ENCODE results near the gene AQP5. TPM values are rescaled to one million over a fixed set of nuclear protein-coding genes. Genes with fewer than 3 reads are reported as not detected.
"Not testable (repeated sequence)": the region's sequence is repeated elsewhere in the genome, so short reads cannot be mapped to it uniquely, and the experiment has no call there.

AQP5 gene
- polyA plus RNA-seq, 4 donors: 0.12 TPM; not detected in 2

- Histone ChIP-seq H3K27me3 (ENCODE audit: control insufficient read depth in 3 of 3, insufficient read depth in 3 of 3, low read length in 3 of 3) (no peaks in the 10 kb centered on the region), H3K36me3 (ENCODE audit: control insufficient read depth in 3 of 3, insufficient read depth in 2 of 3, low read depth in 1 of 3, low read length in 3 of 3) (peaks cover 0 to 2% (median 0%) of the 10 kb centered on the region in 3 donors), H3K4me1 (ENCODE audit: control insufficient read depth in 3 of 3, insufficient read depth in 2 of 3, low read depth in 1 of 3, low read length in 2 of 3) (peaks cover 0 to 18% (median 0%) of the 10 kb centered on the region in 3 donors), H3K27ac (ENCODE audit: low read depth in 1 of 3, low read length in 2 of 3) (peak overlapping the region in 1 of 3 donors; percentile 21), H3K4me3 (ENCODE audit: low read depth in 1 of 3, low read length in 3 of 3) (no peak overlapping the region), H3K9me3 (ENCODE audit: control insufficient read depth in 2 of 2, insufficient read depth in 1 of 2, low read depth in 1 of 2, low read length in 1 of 2) (no peaks in the 10 kb centered on the region)
- DNase-seq (no peak), FAIRE-seq (no peak)
- 84 to 88% (median 86%) methylated on average over 9 of the region's 9 CpGs for WGBS, 3 donors
These were observed 23.0 kb downstream of the AQP5 start for GRCh38 chr12:49984476-49985359.

- peaks cover 0 to 18% (median 0%) of the 10 kb centered on the region in 3 donors for H3K4me1 ChIP-seq (ENCODE audit: control insufficient read depth in 3 of 3, insufficient read depth in 2 of 3, low read depth in 1 of 3, low read length in 2 of 3)
- DNase-seq: no peak
- peaks cover 0 to 2% (median 0%) of the 10 kb centered on the region in 3 donors for H3K36me3 ChIP-seq (ENCODE audit: control insufficient read depth in 3 of 3, insufficient read depth in 2 of 3, low read depth in 1 of 3, low read length in 3 of 3)
- FAIRE-seq: no peak
- H3K27me3 ChIP-seq (ENCODE audit: control insufficient read depth in 3 of 3, insufficient read depth in 3 of 3, low read length in 3 of 3): no peaks in the 10 kb centered on the region
- H3K27ac ChIP-seq (ENCODE audit: low read depth in 1 of 3, low read length in 2 of 3): no peak overlapping the region
- no peak overlapping the region for H3K4me3 ChIP-seq (ENCODE audit: low read depth in 1 of 3, low read length in 3 of 3)
- H3K9me3 ChIP-seq (ENCODE audit: control insufficient read depth in 2 of 2, insufficient read depth in 1 of 2, low read depth in 1 of 2, low read length in 1 of 2): no peaks in the 10 kb centered on the region
- 91 to 95% (median 93%) methylated on average over 5 of the region's 5 CpGs for WGBS, 3 donors
These were observed 24.3 kb downstream of the AQP5 start for GRCh38 chr12:49985981-49986380.

GRCh38 chr12:49986476-49986875 is 24.8 kb downstream of the AQP5 start:
- not testable (repeated sequence) for H3K4me3 ChIP-seq (ENCODE audit: low read depth in 1 of 3, low read length in 3 of 3); H3K36me3 ChIP-seq (ENCODE audit: control insufficient read depth in 3 of 3, insufficient read depth in 2 of 3, low read depth in 1 of 3, low read length in 3 of 3); H3K27me3 ChIP-seq (ENCODE audit: control insufficient read depth in 3 of 3, insufficient read depth in 3 of 3, low read length in 3 of 3); DNase-seq; FAIRE-seq; H3K9me3 ChIP-seq (ENCODE audit: control insufficient read depth in 2 of 2, insufficient read depth in 1 of 2, low read depth in 1 of 2, low read length in 1 of 2); H3K27ac ChIP-seq (ENCODE audit: low read depth in 1 of 3, low read length in 2 of 3)
- 89 to 95% (median 92%) methylated on average over 3 of the region's 3 CpGs for WGBS, 3 donors
- H3K4me1 ChIP-seq (ENCODE audit: control insufficient read depth in 3 of 3, insufficient read depth in 2 of 3, low read depth in 1 of 3, low read length in 2 of 3): peaks cover 0 to 18% (median 0%) of the 10 kb centered on the region in 3 donors

- Histone ChIP-seq H3K4me3 (ENCODE audit: low read depth in 1 of 3, low read length in 3 of 3) (no peak overlapping the region), H3K36me3 (ENCODE audit: control insufficient read depth in 3 of 3, insufficient read depth in 2 of 3, low read depth in 1 of 3, low read length in 3 of 3) (peaks cover 0 to 11% (median 0%) of the 10 kb centered on the region in 3 donors), H3K9me3 (ENCODE audit: control insufficient read depth in 2 of 2, insufficient read depth in 1 of 2, low read depth in 1 of 2, low read length in 1 of 2) (no peaks in the 10 kb centered on the region), H3K27me3 (ENCODE audit: control insufficient read depth in 3 of 3, insufficient read depth in 3 of 3, low read length in 3 of 3) (no peaks in the 10 kb centered on the region), H3K27ac (ENCODE audit: low read depth in 1 of 3, low read length in 2 of 3) (no peak overlapping the region), H3K4me1 (ENCODE audit: control insufficient read depth in 3 of 3, insufficient read depth in 2 of 3, low read depth in 1 of 3, low read length in 2 of 3) (peaks cover 0 to 18% (median 0%) of the 10 kb centered on the region in 3 donors)
- DNase-seq (no peak), FAIRE-seq (no peak)
- 64 to 75% (median 72%) methylated on average over 4 of the region's 4 CpGs for WGBS, 3 donors
These were observed 26.1 kb downstream of the AQP5 start for GRCh38 chr12:49987625-49988303.

GRCh38 chr12:49989400-49989799 is 27.7 kb downstream of the AQP5 start:
- not testable (repeated sequence) for H3K27me3 ChIP-seq (ENCODE audit: control insufficient read depth in 3 of 3, insufficient read depth in 3 of 3, low read length in 3 of 3); FAIRE-seq; H3K4me3 ChIP-seq (ENCODE audit: low read depth in 1 of 3, low read length in 3 of 3); H3K9me3 ChIP-seq (ENCODE audit: control insufficient read depth in 2 of 2, insufficient read depth in 1 of 2, low read depth in 1 of 2, low read length in 1 of 2); DNase-seq; H3K27ac ChIP-seq (ENCODE audit: low read depth in 1 of 3, low read length in 2 of 3); H3K4me1 ChIP-seq (ENCODE audit: control insufficient read depth in 3 of 3, insufficient read depth in 2 of 3, low read depth in 1 of 3, low read length in 2 of 3)
- 77 to 81% (median 80%) methylated on average over 2 of the region's 2 CpGs for WGBS, 3 donors
- H3K36me3 ChIP-seq (ENCODE audit: control insufficient read depth in 3 of 3, insufficient read depth in 2 of 3, low read depth in 1 of 3, low read length in 3 of 3): peaks cover 0 to 17% (median 6%) of the 10 kb centered on the region in 3 donors

GRCh38 chr12:49990273-49990672 is 28.6 kb downstream of the AQP5 start:
- H3K36me3 ChIP-seq (ENCODE audit: control insufficient read depth in 3 of 3, insufficient read depth in 2 of 3, low read depth in 1 of 3, low read length in 3 of 3): peaks cover 0 to 20% (median 6%) of the 10 kb centered on the region in 3 donors
- WGBS, 3 donors: 86 to 97% (median 90%) methylated on average over 4 of the region's 4 CpGs
- H3K4me1 ChIP-seq (ENCODE audit: control insufficient read depth in 3 of 3, insufficient read depth in 2 of 3, low read depth in 1 of 3, low read length in 2 of 3): peaks cover 0 to 5% (median 0%) of the 10 kb centered on the region in 3 donors
- no peak overlapping the region for H3K27ac ChIP-seq (ENCODE audit: low read depth in 1 of 3, low read length in 2 of 3)
- no peak overlapping the region for H3K4me3 ChIP-seq (ENCODE audit: low read depth in 1 of 3, low read length in 3 of 3)
- no peaks in the 10 kb centered on the region for H3K9me3 ChIP-seq (ENCODE audit: control insufficient read depth in 2 of 2, insufficient read depth in 1 of 2, low read depth in 1 of 2, low read length in 1 of 2)
- FAIRE-seq: no peak
- H3K27me3 ChIP-seq (ENCODE audit: control insufficient read depth in 3 of 3, insufficient read depth in 3 of 3, low read length in 3 of 3): no peaks in the 10 kb centered on the region
- no peak for DNase-seq

- FAIRE-seq (no peak), DNase-seq (no peak)
- no peak overlapping the region for H3K27ac ChIP-seq (ENCODE audit: low read depth in 1 of 3, low read length in 2 of 3)
- peaks cover 3 to 37% (median 6%) of the 10 kb centered on the region in 3 donors for H3K36me3 ChIP-seq (ENCODE audit: control insufficient read depth in 3 of 3, insufficient read depth in 2 of 3, low read depth in 1 of 3, low read length in 3 of 3)
- WGBS, 3 donors: 89 to 95% (median 92%) methylated on average over 2 of the region's 2 CpGs
- no peaks in the 10 kb centered on the region for H3K27me3 ChIP-seq (ENCODE audit: control insufficient read depth in 3 of 3, insufficient read depth in 3 of 3, low read length in 3 of 3)
- H3K4me3 ChIP-seq (ENCODE audit: low read depth in 1 of 3, low read length in 3 of 3): no peak overlapping the region
- H3K9me3 ChIP-seq (ENCODE audit: control insufficient read depth in 2 of 2, insufficient read depth in 1 of 2, low read depth in 1 of 2, low read length in 1 of 2): no peaks in the 10 kb centered on the region
- no peaks in the 10 kb centered on the region for H3K4me1 ChIP-seq (ENCODE audit: control insufficient read depth in 3 of 3, insufficient read depth in 2 of 3, low read depth in 1 of 3, low read length in 2 of 3)
These were observed 36.8 kb downstream of the AQP5 start for GRCh38 chr12:49998453-49998852.

- WGBS, 3 donors: 78 to 90% (median 80%) methylated on average over 2 of the region's 2 CpGs
- Histone ChIP-seq H3K27ac (ENCODE audit: low read depth in 1 of 3, low read length in 2 of 3) (no peak overlapping the region), H3K36me3 (ENCODE audit: control insufficient read depth in 3 of 3, insufficient read depth in 2 of 3, low read depth in 1 of 3, low read length in 3 of 3) (peaks cover 3 to 21% (median 4%) of the 10 kb centered on the region in 3 donors), H3K4me1 (ENCODE audit: control insufficient read depth in 3 of 3, insufficient read depth in 2 of 3, low read depth in 1 of 3, low read length in 2 of 3) (no peaks in the 10 kb centered on the region), H3K27me3 (ENCODE audit: control insufficient read depth in 3 of 3, insufficient read depth in 3 of 3, low read length in 3 of 3) (no peaks in the 10 kb centered on the region), H3K4me3 (ENCODE audit: low read depth in 1 of 3, low read length in 3 of 3) (no peak overlapping the region), H3K9me3 (ENCODE audit: control insufficient read depth in 2 of 2, insufficient read depth in 1 of 2, low read depth in 1 of 2, low read length in 1 of 2) (no peaks in the 10 kb centered on the region)
- DNase-seq (no peak), FAIRE-seq (no peak)
These were observed 41.9 kb downstream of the AQP5 start for GRCh38 chr12:50003595-50003994.
